ENCODE data around the gene MACROD1. TPM values are rescaled to one million over a fixed set of nuclear protein-coding genes. Genes with fewer than 3 reads are reported as not detected.

MACROD1 gene
- total RNA-seq, 4 donors from 2014 or later: 30.6 to 45.0 (median 35.0) TPM

DNA sequence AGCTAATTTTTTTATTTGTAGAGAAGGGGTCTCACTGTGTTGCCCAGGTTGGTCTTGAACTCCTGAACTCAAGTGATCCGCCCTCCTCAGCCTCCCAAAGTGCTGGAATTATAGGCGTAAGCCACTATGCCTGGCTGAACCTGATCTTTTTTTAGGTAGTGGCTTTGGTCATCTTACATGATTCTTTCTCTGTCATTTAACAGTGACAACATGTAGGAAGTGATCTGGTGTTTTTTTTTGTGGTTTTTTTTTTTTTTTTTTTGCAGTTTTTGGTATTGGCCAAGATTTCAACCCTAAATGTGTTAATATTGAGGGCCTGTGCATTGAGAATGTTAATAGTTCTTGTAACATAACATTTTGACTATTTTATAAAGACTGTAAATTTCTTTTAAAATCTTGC is 32.6 kb upstream of the MACROD1 start:
- Histone ChIP-seq H3K4me1 (no peaks in the 10 kb centered on the region), H3K4me3 (no peak overlapping the region), H3K9me3 (no peaks in the 10 kb centered on the region), H3K36me3 (peaks cover 9 to 99% (median 37%) of the 10 kb centered on the region in 3 donors), H3K27me3 (no peaks in the 10 kb centered on the region), H3K27ac (no peak overlapping the region)
- 93 to 100% methylated on average over 2 of the region's 2 CpGs for WGBS, 2 donors
- TF ChIP-seq POLR2A (IDR thresholded peaks at IDR 0.05) (no peak), EP300 (IDR thresholded peaks at IDR 0.05) (no peak)
- TF ChIP-seq, protein P1, sequence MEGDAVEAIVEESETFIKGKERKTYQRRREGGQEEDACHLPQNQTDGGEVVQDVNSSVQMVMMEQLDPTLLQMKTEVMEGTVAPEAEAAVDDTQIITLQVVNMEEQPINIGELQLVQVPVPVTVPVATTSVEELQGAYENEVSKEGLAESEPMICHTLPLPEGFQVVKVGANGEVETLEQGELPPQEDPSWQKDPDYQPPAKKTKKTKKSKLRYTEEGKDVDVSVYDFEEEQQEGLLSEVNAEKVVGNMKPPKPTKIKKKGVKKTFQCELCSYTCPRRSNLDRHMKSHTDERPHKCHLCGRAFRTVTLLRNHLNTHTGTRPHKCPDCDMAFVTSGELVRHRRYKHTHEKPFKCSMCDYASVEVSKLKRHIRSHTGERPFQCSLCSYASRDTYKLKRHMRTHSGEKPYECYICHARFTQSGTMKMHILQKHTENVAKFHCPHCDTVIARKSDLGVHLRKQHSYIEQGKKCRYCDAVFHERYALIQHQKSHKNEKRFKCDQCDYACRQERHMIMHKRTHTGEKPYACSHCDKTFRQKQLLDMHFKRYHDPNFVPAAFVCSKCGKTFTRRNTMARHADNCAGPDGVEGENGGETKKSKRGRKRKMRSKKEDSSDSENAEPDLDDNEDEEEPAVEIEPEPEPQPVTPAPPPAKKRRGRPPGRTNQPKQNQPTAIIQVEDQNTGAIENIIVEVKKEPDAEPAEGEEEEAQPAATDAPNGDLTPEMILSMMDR (IDR thresholded peaks at IDR 0.05): no peak
- no peak for DNase-seq (ENCODE audit: low spot score in 2 of 2)

DNA sequence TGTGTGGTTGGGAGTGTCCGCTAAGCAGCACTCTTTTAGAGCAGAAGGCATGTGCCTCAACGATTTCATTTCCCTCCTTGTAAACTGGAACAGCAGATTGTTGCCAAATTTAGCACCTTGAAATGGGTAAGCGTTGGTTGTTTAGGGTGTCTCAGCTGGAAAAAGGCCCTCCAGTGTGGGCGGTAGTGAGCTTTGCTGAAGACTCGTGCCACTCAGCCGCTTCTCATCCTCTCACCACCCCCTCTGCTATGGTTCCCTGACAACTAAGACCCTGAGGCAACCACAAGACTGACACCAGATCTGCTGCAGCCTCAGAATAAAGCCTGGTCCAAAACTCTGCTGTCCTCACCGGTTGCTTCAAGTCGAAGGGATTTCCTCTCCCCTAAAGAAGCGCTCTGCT is 30.7 kb upstream of the MACROD1 start:
- TF ChIP-seq, protein P1 (IDR thresholded peaks at IDR 0.05): no peak
- TF ChIP-seq EP300 (IDR thresholded peaks at IDR 0.05): no peak
- no peak for TF ChIP-seq POLR2A (IDR thresholded peaks at IDR 0.05)
- Histone ChIP-seq H3K4me3 (no peak overlapping the region), H3K27ac (no peak overlapping the region), H3K4me1 (no peaks in the 10 kb centered on the region), H3K9me3 (no peaks in the 10 kb centered on the region), H3K27me3 (no peaks in the 10 kb centered on the region), H3K36me3 (peaks cover 9 to 95% (median 26%) of the 10 kb centered on the region in 3 donors)
- DNase-seq (ENCODE audit: low spot score in 2 of 2): no peak
- 81 to 86% methylated on average over 9 of the region's 9 CpGs for WGBS, 2 donors

DNA sequence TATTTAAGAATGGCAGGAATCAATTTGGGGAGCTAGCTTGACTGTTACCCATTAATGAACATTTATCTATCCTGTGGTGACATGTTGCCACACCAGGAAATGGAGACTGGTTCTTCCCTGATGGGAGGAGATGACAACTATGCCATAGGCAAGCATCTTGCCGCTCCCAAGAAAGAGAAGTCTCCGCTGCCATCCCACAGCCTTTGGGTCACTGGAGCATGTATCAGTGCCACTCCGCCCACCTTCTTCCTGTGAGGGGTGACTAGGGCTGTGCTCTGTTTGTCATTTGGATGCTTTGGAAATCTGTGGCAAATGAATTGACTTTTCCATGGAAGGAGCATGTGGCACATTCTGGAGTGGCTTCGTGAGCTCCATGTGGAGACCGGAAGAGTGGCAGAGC is 26.5 kb upstream of the MACROD1 start:
- Histone ChIP-seq H3K27me3 (no peaks in the 10 kb centered on the region), H3K4me1 (peaks cover 0 to 10% (median 2%) of the 10 kb centered on the region in 4 donors), H3K27ac (no peak overlapping the region), H3K4me3 (no peak overlapping the region), H3K36me3 (peaks cover 4 to 54% (median 14%) of the 10 kb centered on the region in 3 donors), H3K9me3 (no peaks in the 10 kb centered on the region)
- WGBS, 2 donors: 91 to 93% methylated on average over 5 of the region's 5 CpGs
- TF ChIP-seq, protein P1 (IDR thresholded peaks at IDR 0.05): no peak
- TF ChIP-seq EP300 (IDR thresholded peaks at IDR 0.05) (no peak), POLR2A (IDR thresholded peaks at IDR 0.05) (no peak)
- DNase-seq (ENCODE audit: low spot score in 2 of 2): no peak

DNA sequence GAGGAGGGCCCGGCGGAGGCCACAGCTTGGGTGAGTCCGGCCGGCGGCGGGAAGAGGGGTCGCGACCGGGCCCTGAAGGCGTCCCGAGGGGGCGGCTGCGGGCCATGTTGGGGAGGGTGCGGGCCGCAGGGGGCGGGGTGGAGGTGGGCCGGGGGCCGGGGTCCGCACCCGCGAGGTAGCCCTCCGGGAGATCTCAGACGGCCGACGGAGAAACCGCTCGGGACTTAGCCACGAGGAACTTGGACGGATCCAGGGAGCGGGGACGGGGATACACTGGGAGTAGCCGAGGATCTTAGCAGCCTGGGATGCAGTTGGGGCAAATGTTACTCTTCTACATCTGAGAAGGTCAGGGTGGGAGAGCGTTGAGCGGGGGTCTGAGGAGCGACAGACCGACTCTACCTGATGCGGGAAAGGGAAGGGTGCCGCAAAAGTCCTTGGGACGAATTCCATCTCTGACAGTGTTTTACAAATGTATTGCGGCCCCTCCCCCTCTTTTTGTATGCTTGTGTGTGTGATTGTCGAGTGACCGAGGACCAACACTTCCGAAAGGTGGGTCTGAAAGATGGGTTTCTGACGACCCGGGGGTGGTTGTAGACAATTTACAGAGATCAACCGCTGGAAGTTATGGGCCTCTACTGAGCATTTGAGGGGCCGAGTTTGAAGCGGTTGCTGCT is 20.7 kb upstream of the MACROD1 start:
- Histone ChIP-seq H3K9me3 (no peaks in the 10 kb centered on the region), H3K4me3 (no peak overlapping the region), H3K36me3 (no peaks in the 10 kb centered on the region), H3K4me1 (peaks cover 0 to 40% (median 26%) of the 10 kb centered on the region in 4 donors), H3K27me3 (no peaks in the 10 kb centered on the region), H3K27ac (no peak overlapping the region)
- TF ChIP-seq EP300 (IDR thresholded peaks at IDR 0.05) (no peak), POLR2A (IDR thresholded peaks at IDR 0.05) (no peak)
- TF ChIP-seq, protein P1 (IDR thresholded peaks at IDR 0.05): no peak
- WGBS, 2 donors: 1% methylated on average over 20 to 26 of the region's 48 CpGs
- no peak for DNase-seq (ENCODE audit: low spot score in 2 of 2)

DNA sequence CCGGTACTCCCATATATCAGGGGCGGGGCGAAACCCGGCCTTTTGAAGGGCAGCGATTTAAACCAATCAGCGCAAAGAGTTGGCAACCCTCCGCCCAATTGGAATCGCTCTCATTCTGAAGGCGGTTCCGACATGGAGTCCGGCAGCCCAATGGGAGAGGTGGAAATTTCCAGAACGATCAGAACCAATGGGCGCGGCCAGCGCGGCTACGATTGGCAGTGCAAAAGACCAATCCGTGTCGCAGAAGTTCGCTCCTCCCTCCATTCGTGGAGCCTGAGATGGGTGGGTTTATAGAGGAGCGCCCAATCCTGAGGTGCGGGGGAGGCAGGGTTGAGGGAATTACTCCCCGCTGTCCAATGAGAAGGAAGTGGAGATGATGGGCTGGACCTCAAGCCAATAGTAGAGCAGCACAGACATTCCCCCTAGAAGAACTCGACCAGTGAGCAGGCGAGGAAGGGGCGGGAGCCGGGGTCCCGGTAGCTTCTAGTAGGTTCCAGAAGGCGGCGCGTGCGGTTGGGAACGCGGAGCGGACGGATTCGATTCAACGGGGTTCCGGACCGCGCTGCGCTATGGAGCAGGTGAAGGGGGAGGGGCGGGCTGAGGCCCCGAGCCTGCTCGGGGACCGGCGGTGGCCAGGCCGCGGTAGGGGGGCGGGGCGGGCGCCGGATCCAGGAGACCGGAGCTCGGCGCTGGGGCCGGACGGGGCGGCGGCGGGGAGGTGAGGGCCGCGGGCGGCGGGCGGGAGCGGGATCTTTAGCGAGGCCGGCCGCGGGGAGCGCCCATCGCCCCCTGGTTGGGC is 20.0 kb upstream of the MACROD1 start, which contains the start of gene STIP1:
Gene STIP1 (plus strand): TSS at position 479 of the 799 bp plus-strand sequence. CDS start 91 bp downstream, at position 570.
- peak; percentile 98 to 99 for DNase-seq (ENCODE audit: low spot score in 2 of 2)
- H3K36me3 ChIP-seq: no peaks in the 10 kb centered on the region
- whole genome bisulfite sequencing, 2 donors: 0 to 1% methylated on average over 41 of the region's 74 CpGs

More for the DNA sequence above, 20.0 kb upstream of the MACROD1 start, which contains the start of gene STIP1:
- H3K27ac ChIP-seq: peak within 1 kb of the TSS; percentile 90 to 99 (median 95)
- peaks cover 0 to 43% (median 33%) of the 10 kb centered on the region in 4 donors for H3K4me1 ChIP-seq
- no peaks in the 10 kb centered on the region for H3K9me3 ChIP-seq
- H3K4me3 ChIP-seq: peak within 1 kb of the TSS; percentile 51 to 77 (median 70)
- no peaks in the 10 kb centered on the region for H3K27me3 ChIP-seq
- TF ChIP-seq EP300 (IDR thresholded peaks at IDR 0.05) (peak; percentile 71 to 99), POLR2A (IDR thresholded peaks at IDR 0.05) (peak; percentile 78 to 79)
- TF ChIP-seq, protein P1 (IDR thresholded peaks at IDR 0.05): peak in 4 of 5 experiments; percentile 19 to 46 (median 28)
